HEK293 (cell line): Measurements from ENCODE around the gene ABCC11.

Experiments
- CTCF ChIA-PET: fragments of 350-600 bp; formaldehyde crosslinking; extraction: SDS; loops from one replicate; lab custom pipeline; 2021; ENCODE audit warnings: antibody characterized with exemption; lab: Yijun Ruan, JAX
- POLR2A ChIA-PET: fragments of 300-600 bp; formaldehyde crosslinking; extraction: SDS; loops from one replicate; lab custom pipeline; 2020; ENCODE audit warnings: antibody characterized with exemption, inconsistent platforms; lab: Yijun Ruan, JAX
- H3K27ac ChIP-seq: fragments of 200-500 bp; sonication (Bioruptor generic); 2 replicates; pipeline ENCODE4 v1.5.1; 2014; ENCODE audit warnings: low read depth, low read length, control low read depth, inconsistent platforms; ENCODE audit errors: extremely low read depth
- H3K36me3 ChIP-seq, 2 experiments: fragments of 200-500 bp in 1 of 2; sonication (Bioruptor generic) in 1 of 2; 1 replicate in 1 of 2; 2 replicates in 1 of 2; pipeline ENCODE4 v1.5.1; 2014 to 2017; ENCODE audit warnings: inconsistent platforms in 2 of 2, low read length in 2 of 2; ENCODE audit not compliant: control insufficient read depth in 2 of 2, insufficient read depth in 1 of 2
- H3K4me1 ChIP-seq: fragments of 200-500 bp; sonication (Bioruptor generic); 2 replicates; pipeline ENCODE4 v1.5.1; 2014; ENCODE audit warnings: mild to moderate bottlenecking, low read length, inconsistent platforms; ENCODE audit not compliant: control insufficient read depth, insufficient read depth
- H3K4me3 ChIP-seq: 2 replicates; pipeline ENCODE4 v1.5.1; 2011; ENCODE audit warnings: low read depth, mild to moderate bottlenecking, control low read depth, low read length, moderate library complexity
- H3K9me3 ChIP-seq: fragments of 200-500 bp; sonication (Bioruptor generic); 2 replicates; pipeline ENCODE4 v1.5.1; 2014; ENCODE audit warnings: low read depth, low read length, inconsistent platforms; ENCODE audit not compliant: control insufficient read depth, insufficient read depth
- KLF9 ChIP-seq: fragments of 450-650 bp; formaldehyde crosslinking; IDR thresholded peaks from 2 replicates; pipeline ENCODE4 v1.5.1; 2016; ENCODE audit warnings: missing biosample characterization, missing genetic modification characterization, low read depth
- MYNN ChIP-seq: fragments of 450-650 bp; formaldehyde crosslinking; IDR thresholded peaks from 2 replicates; pipeline ENCODE4 v1.5.1; 2016; ENCODE audit warnings: missing biosample characterization, missing genetic modification characterization, borderline replicate concordance
- ZBTB20 ChIP-seq: fragments of 450-650 bp; formaldehyde crosslinking; IDR thresholded peaks from 2 replicates; pipeline ENCODE4 v1.5.1; 2016; ENCODE audit warnings: missing biosample characterization, missing genetic modification characterization
- ZNF510 ChIP-seq: fragments of 450-650 bp; formaldehyde crosslinking; IDR thresholded peaks from 2 replicates; pipeline ENCODE4 v1.5.1; 2018; ENCODE audit warnings: mild to moderate bottlenecking, missing genetic modification characterization, missing biosample characterization; ENCODE audit not compliant: insufficient replicate concordance
- ZNF514 ChIP-seq: fragments of 450-650 bp; formaldehyde crosslinking; IDR thresholded peaks from 2 replicates; pipeline ENCODE4 v1.5.1; 2016; ENCODE audit warnings: missing biosample characterization, missing genetic modification characterization
- ZNF561 ChIP-seq: fragments of 450-650 bp; IDR thresholded peaks from 2 replicates; pipeline ENCODE4 v1.5.1; 2018; ENCODE audit warnings: missing biosample characterization, missing genetic modification characterization, borderline replicate concordance
- ZNF621 ChIP-seq: fragments of 450-650 bp; formaldehyde crosslinking; IDR thresholded peaks from 2 replicates; pipeline ENCODE4 v1.5.1; 2017; ENCODE audit warnings: missing biosample characterization, missing genetic modification characterization
- ZNF626 ChIP-seq: fragments of 450-650 bp; sonication (Bioruptor Pico); formaldehyde crosslinking; IDR thresholded peaks from 2 replicates; pipeline ENCODE4 v1.5.1; 2018; ENCODE audit warnings: missing biosample characterization, missing genetic modification characterization, inconsistent platforms
- ZNF830 ChIP-seq: fragments of 450-650 bp; IDR thresholded peaks from 2 replicates; pipeline ENCODE4 v1.5.0; 2018; ENCODE audit warnings: missing biosample characterization, missing genetic modification characterization, low read depth, mild to moderate bottlenecking, moderate library complexity
- ZNF843 ChIP-seq: fragments of 450-650 bp; formaldehyde crosslinking; IDR thresholded peaks from 2 replicates; pipeline ENCODE4 v1.5.1; 2016; ENCODE audit warnings: missing biosample characterization, missing genetic modification characterization
- ZSCAN23 ChIP-seq: fragments of 450-650 bp; formaldehyde crosslinking; IDR thresholded peaks from 2 replicates; pipeline ENCODE4 v1.5.1; 2016; ENCODE audit warnings: missing biosample characterization, missing genetic modification characterization
- TF ChIP-seq, protein P1 (sequence below): fragments of 450-650 bp; formaldehyde crosslinking; IDR thresholded peaks from 2 replicates; pipeline ENCODE4 v1.5.1; 2016; ENCODE audit warnings: missing biosample characterization, missing genetic modification characterization
- TF ChIP-seq, protein P2 (sequence below): fragments of 450-650 bp; formaldehyde crosslinking; IDR thresholded peaks from 2 replicates; pipeline ENCODE4 v1.5.1; 2016; ENCODE audit warnings: missing biosample characterization, missing genetic modification characterization
- TF ChIP-seq, protein P3 (sequence below): IDR thresholded peaks from 2 replicates; pipeline ENCODE4 v1.6.1; 2011; ENCODE audit warnings: mild to moderate bottlenecking, low read depth, low read length, borderline replicate concordance
- TF ChIP-seq, protein P4 (sequence below): fragments of 450-650 bp; formaldehyde crosslinking; IDR thresholded peaks from 2 replicates; pipeline ENCODE4 v1.5.1; 2017; ENCODE audit warnings: missing biosample characterization, missing genetic modification characterization
- TF ChIP-seq, protein P5 (sequence below): fragments of 450-650 bp; formaldehyde crosslinking; IDR thresholded peaks from 2 replicates; pipeline ENCODE4 v1.5.1; 2017; ENCODE audit warnings: missing biosample characterization, missing genetic modification characterization
- TF ChIP-seq, protein P6 (sequence below): fragments of 450-650 bp; formaldehyde crosslinking; IDR thresholded peaks from 2 replicates; pipeline ENCODE4 v1.5.1; 2016; ENCODE audit warnings: missing biosample characterization, missing genetic modification characterization

ABCC11 gene

DNA sequence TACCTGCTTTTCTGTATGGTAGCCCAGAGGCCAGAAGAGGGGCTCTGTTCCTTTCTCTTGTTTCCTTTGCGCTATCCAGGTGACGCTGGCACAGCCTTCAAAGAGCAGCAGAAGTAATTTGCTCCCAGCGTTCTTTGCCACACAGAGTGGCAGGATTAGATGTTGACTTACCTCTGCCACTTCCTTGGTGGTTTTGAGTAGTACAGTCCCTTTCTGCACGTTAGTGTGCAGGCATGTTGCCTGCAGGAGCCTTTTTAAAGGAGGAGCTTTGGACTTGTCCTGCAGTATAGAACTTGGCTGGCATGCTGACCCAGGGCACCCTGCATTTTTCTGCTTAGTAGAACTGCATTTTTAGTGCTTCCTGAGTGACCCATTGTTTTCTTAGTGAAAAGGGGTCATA lies at the start of gene ABCC11:
TSS of gene ABCC11 (minus strand) at position 229 of the 400 bp plus-strand sequence. CDS start 15,618 bp downstream, outside the sequence.
- H3K27ac ChIP-seq, result no peak within 1 kb of the TSS
- POLR2A ChIA-PET, result no interaction called here
- TF ChIP-seq, protein P1, sequence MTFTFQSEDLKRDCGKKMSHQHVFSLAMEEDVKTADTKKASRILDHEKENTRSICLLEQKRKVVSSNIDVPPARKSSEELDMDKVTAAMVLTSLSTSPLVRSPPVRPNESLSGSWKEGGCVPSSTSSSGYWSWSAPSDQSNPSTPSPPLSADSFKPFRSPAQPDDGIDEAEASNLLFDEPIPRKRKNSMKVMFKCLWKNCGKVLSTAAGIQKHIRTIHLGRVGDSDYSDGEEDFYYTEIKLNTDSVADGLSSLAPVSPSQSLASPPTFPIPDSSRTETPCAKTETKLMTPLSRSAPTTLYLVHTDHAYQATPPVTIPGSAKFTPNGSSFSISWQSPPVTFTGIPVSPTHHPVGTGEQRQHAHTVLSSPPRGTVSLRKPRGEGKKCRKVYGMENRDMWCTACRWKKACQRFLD, result no peak
- TF ChIP-seq, protein P2, sequence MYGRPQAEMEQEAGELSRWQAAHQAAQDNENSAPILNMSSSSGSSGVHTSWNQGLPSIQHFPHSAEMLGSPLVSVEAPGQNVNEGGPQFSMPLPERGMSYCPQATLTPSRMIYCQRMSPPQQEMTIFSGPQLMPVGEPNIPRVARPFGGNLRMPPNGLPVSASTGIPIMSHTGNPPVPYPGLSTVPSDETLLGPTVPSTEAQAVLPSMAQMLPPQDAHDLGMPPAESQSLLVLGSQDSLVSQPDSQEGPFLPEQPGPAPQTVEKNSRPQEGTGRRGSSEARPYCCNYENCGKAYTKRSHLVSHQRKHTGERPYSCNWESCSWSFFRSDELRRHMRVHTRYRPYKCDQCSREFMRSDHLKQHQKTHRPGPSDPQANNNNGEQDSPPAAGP (tag by site-specific recombination), result no peak
- TF ChIP-seq ZNF830 (tag by site-specific recombination) (no peak), ZNF561 (tag by site-specific recombination) (no peak), MYNN (tag by site-specific recombination) (no peak), KLF9 (tag by site-specific recombination) (no peak), ZNF510 (tag by site-specific recombination) (no peak), ZNF843 (tag by site-specific recombination) (no peak), ZBTB20 (tag by site-specific recombination) (no peak), ZNF626 (tag by site-specific recombination) (no peak), ZNF514 (tag by site-specific recombination) (no peak), ZNF621 (tag by site-specific recombination) (no peak), ZSCAN23 (tag by site-specific recombination) (no peak)
- TF ChIP-seq, protein P3, sequence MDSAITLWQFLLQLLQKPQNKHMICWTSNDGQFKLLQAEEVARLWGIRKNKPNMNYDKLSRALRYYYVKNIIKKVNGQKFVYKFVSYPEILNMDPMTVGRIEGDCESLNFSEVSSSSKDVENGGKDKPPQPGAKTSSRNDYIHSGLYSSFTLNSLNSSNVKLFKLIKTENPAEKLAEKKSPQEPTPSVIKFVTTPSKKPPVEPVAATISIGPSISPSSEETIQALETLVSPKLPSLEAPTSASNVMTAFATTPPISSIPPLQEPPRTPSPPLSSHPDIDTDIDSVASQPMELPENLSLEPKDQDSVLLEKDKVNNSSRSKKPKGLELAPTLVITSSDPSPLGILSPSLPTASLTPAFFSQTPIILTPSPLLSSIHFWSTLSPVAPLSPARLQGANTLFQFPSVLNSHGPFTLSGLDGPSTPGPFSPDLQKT, result no peak
- TF ChIP-seq, protein P4, sequence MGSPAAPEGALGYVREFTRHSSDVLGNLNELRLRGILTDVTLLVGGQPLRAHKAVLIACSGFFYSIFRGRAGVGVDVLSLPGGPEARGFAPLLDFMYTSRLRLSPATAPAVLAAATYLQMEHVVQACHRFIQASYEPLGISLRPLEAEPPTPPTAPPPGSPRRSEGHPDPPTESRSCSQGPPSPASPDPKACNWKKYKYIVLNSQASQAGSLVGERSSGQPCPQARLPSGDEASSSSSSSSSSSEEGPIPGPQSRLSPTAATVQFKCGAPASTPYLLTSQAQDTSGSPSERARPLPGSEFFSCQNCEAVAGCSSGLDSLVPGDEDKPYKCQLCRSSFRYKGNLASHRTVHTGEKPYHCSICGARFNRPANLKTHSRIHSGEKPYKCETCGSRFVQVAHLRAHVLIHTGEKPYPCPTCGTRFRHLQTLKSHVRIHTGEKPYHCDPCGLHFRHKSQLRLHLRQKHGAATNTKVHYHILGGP (tag by site-specific recombination), result no peak
- TF ChIP-seq, protein P5, sequence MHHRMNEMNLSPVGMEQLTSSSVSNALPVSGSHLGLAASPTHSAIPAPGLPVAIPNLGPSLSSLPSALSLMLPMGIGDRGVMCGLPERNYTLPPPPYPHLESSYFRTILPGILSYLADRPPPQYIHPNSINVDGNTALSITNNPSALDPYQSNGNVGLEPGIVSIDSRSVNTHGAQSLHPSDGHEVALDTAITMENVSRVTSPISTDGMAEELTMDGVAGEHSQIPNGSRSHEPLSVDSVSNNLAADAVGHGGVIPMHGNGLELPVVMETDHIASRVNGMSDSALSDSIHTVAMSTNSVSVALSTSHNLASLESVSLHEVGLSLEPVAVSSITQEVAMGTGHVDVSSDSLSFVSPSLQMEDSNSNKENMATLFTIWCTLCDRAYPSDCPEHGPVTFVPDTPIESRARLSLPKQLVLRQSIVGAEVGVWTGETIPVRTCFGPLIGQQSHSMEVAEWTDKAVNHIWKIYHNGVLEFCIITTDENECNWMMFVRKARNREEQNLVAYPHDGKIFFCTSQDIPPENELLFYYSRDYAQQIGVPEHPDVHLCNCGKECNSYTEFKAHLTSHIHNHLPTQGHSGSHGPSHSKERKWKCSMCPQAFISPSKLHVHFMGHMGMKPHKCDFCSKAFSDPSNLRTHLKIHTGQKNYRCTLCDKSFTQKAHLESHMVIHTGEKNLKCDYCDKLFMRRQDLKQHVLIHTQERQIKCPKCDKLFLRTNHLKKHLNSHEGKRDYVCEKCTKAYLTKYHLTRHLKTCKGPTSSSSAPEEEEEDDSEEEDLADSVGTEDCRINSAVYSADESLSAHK (tag by site-specific recombination), result no peak
- TF ChIP-seq, protein P6, sequence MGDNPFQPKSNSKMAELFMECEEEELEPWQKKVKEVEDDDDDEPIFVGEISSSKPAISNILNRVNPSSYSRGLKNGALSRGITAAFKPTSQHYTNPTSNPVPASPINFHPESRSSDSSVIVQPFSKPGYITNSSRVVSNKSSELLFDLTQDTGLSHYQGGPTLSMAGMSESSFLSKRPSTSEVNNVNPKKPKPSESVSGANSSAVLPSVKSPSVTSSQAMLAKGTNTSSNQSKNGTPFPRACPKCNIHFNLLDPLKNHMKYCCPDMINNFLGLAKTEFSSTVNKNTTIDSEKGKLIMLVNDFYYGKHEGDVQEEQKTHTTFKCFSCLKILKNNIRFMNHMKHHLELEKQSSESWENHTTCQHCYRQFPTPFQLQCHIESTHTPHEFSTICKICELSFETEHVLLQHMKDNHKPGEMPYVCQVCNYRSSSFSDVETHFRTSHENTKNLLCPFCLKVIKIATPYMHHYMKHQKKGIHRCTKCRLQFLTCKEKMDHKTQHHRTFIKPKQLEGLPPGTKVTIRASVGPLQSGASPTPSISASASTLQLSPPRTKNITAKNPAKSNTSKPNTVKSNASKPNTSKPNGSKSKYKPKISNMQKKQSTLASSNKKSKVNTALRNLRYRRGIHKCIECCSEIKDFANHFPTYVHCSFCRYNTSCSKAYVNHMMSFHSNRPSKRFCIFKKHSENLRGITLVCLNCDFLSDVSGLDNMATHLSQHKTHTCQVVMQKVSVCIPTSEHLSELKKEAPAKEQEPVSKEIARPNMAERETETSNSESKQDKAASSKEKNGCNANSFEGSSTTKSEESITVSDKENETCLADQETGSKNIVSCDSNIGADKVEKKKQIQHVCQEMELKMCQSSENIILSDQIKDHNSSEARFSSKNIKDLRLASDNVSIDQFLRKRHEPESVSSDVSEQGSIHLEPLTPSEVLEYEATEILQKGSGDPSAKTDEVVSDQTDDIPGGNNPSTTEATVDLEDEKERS (tag by site-specific recombination), result no peak
- peaks cover 0 to 5% of the 10 kb centered on the region in 2 experiments; a peak in 2 of 3 replicates for H3K36me3 ChIP-seq
- H3K4me1 ChIP-seq, result peaks cover 2% of the 10 kb centered on the region
- CTCF ChIA-PET, result no interaction called here
- H3K9me3 ChIP-seq, result no peaks in the 10 kb centered on the region
- no peak within 1 kb of the TSS for H3K4me3 ChIP-seq
